GM12872 (cell line): ENCODE measurements around the gene EZH1.

Experiments used
- TF ChIP-seq, protein P1 (sequence below): IDR thresholded peaks from 3 replicates; pipeline ENCODE4 v1.5.1; 2011; ENCODE audit warnings: low read depth, mild to moderate bottlenecking, low read length, moderate library complexity; ENCODE audit not compliant: insufficient read depth

EZH1 gene

DNA sequence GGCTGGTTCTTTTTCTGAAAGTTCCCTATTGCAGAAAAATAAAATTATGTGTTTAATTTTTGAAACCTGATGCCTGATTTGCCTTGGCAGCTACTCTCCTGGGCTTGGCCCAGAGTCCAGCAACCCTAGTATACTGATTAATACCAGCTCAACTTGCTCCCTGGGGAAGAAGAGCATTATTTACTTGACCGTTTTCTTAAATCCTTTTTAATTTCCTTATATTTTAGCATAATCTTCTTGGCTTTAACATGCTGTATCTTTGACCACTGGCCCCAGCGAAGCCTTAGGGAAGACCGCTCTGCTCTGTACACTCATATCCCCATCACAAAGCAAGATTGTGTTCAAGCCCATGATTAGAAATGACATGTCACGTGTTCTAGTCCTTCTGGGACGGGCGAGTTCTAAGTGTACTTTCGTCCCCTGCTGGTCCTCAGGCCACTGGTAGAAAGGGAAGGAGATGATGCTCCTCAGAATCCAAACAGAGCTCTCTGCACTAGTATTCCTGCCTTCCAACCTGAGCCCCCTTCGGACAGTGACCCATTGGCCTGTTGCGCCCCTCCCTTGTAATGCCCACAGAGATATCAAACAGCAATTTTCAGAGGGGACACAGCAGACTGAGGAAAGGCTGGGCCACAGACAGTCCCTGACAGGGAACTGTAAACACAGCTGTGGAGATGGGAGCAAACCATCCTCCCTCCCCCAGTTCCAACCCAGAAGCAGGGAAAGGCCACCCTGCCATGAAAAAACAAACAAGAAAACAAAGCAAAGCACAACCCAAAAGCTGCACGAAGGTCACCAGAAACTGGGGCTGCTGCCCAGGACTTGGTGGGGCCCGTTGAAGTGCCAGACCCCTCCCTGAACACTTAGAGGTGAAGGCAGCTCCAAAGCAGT is 4.3 kb upstream of the EZH1 start:
- TF ChIP-seq, protein P1, sequence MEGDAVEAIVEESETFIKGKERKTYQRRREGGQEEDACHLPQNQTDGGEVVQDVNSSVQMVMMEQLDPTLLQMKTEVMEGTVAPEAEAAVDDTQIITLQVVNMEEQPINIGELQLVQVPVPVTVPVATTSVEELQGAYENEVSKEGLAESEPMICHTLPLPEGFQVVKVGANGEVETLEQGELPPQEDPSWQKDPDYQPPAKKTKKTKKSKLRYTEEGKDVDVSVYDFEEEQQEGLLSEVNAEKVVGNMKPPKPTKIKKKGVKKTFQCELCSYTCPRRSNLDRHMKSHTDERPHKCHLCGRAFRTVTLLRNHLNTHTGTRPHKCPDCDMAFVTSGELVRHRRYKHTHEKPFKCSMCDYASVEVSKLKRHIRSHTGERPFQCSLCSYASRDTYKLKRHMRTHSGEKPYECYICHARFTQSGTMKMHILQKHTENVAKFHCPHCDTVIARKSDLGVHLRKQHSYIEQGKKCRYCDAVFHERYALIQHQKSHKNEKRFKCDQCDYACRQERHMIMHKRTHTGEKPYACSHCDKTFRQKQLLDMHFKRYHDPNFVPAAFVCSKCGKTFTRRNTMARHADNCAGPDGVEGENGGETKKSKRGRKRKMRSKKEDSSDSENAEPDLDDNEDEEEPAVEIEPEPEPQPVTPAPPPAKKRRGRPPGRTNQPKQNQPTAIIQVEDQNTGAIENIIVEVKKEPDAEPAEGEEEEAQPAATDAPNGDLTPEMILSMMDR = no peak

DNA sequence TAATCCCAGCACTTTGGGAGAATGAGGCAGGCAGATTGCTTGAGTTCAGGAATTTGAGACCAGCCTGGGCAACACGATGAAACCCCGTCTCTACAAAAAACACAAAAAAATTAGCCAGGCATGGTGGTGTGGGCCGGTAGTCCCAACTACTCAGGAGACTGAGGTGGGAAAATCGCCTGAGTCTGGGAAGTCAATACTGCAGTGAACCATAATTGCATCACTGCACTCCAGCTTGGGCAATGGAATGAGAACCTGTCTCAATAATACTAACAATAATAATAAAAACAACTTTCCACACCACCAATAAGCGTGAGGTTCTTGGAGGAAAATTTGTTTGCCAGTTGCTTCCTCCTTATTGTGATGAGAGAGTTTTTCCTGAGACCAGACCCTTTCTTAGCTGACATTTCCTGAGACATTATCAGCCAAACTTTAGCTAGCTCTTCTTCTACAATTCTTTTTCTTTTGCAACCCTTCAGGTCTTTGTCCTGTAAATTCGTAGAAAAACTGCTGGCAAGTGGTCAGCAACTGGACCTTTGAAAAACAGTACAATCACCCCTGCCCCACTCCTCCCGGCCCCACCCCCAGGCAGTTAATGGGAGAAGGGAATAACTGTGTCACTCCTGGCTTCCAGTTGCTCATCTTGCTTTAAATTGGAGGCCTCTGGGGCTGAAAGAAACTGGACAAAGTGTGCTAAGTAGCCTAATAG is 3.5 kb upstream of the EZH1 start:
- TF ChIP-seq, protein P1 = no peak

DNA sequence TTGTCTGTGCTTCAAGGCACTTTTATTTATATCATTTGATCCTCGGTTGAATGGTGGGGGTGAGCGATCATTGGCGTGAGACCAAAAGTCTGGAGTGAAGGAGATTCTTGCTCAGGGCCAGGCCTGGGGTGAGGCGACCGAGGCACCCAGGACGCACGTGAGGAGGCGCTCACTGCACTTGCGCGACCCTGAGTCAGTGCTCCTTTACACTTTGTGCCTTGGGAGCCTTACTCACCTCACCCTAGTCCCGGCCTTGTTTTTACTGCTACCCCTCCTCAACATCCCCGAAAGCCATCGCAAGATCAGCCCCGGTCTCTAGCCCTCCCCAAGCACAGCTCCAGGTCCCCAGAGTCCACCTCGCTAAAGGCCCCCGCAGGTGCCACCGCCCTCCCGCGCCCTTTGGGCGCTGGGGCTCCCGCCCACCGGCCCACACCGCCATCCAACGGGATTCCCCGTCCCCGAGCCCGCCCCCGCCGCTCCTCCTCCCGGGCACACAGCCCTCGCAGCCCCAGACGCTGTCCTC is 496 bp downstream of the EZH1 start:
- TF ChIP-seq, protein P1 = 0 out of 3 replicates have a peak, but pooled peaks have one; percentile 4

DNA sequence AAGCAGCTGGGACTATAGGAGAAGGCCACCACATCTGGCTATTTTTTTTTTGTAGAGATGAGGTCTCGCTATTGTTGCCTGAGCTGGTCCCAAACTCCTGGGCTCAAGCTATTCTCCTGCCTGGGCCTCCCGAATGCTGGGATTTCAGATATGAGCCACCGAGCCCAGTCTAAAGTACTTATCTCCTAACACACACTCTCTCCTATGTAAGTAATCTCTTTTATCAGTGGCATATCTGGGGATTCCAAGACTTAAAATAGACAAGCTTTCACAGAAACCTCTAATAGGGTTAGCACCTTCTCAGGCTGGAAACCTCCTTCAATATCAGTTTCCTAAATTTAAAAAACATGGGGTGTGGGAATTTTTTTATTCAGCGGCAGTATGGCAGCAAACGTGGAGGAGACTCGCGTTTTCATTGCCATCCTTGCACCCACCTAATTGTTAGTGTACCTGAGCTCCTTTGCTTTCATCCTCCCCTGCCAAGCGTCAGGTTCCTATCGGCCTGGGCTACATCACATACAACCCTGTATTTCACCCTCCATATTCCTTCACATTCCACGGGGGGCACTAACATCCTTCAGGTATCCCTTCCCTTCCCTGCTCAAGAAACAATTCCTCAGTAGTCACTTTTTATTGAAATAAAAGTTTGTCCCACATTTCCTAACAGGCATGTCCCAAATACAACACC is 1.1 kb downstream of the EZH1 start:
- TF ChIP-seq, protein P1 = peak; percentile 7; the same call in 1 of the 3 replicates

DNA sequence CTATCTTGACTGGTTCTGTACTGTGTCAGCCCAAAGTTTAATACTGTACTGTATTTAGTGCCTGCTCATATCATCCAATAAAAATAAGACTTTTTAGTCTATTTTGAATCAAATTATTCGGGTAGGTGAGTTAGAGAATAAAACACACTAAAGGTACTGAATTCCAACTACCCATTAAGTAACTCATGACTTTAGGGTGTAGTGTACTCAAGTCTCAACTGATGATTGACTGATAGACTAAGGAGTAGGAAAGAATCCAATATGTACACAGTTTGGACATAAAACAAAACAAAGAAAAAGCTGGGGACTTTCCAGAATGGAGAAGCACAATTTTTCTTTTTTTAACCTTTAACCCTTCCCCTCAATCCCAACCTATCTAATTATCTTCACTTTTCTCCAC is 4.1 kb downstream of the EZH1 start:
- TF ChIP-seq, protein P1 = no peak

DNA sequence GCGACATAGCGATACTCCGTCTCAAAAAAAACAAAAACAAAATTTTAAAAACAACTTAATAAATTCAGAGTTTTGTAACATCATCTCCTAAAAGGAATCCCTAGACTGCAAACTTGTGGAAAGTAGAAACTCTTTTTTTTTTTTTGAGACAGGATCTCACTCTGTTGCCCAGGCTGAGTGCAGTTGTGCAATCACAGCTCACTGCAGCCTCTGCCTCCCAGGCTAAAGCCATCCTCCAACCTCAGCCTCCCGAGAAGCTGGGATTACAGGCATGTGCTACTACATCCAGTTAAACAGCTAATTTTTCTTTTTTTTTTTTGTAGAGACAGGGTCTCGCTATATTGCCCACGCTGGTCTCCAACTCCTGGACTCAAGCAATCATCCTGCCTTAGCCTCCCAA is 19.7 kb downstream of the EZH1 start:
- TF ChIP-seq, protein P1 = no peak

DNA sequence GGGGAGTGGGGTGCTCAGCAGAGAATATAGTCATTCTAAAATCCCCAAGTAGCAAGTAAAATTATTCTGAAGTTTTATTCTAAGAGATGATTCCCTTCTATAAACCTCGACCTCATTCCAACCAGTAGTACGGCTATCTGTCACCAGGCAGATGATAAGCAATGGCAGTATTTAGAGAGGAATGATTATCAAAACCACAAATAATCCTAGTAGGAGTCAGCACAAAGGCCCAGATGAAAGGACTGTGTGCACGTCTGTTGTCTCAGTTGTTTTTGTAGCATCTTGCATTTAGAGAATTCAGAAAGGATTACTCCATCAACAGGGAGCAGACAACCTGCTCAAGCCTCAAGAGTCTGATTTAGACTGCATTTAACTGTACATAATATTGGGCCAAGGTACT is 21.2 kb downstream of the EZH1 start:
- TF ChIP-seq, protein P1 = no peak
